ENCODE measurements around the gene KRABD2.
A peak's percentile ranks its signal among the peaks of the same experiment; 100 is the strongest.
"Not testable (repeated sequence)": the region's sequence is repeated elsewhere in the genome, so short reads cannot be mapped to it uniquely, and the experiment has no call there.

Gene KRABD2

DNA sequence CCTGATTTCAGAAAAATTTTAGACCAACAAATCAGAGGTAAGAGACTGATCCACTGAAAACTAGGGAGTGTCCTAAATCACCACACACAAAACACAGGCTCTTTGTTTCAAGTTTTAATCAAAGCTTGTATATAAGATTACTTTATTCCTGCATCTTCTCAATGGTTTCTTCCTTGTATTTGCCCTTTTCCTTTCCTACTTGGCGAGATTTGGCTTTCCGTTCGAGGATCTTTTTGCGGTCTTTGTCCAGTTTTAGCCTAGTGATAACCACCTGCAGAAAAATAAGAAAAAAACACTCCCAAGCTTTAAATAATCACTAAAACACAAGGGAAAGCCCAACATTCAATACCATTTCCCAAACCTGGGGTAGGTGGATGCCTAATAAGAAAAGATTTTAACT, 918 bp upstream of the KRABD2 start:
- peaks cover 47 to 56% (median 52%) of the 10 kb centered on the region in 4 donors for H3K4me1 ChIP-seq
- TF ChIP-seq POLR2AphosphoS5 (IDR thresholded peaks at IDR 0.05) (no peak), POLR2A (IDR thresholded peaks at IDR 0.05; ENCODE audit: low read depth) (no peak)
- TF ChIP-seq, protein P1, sequence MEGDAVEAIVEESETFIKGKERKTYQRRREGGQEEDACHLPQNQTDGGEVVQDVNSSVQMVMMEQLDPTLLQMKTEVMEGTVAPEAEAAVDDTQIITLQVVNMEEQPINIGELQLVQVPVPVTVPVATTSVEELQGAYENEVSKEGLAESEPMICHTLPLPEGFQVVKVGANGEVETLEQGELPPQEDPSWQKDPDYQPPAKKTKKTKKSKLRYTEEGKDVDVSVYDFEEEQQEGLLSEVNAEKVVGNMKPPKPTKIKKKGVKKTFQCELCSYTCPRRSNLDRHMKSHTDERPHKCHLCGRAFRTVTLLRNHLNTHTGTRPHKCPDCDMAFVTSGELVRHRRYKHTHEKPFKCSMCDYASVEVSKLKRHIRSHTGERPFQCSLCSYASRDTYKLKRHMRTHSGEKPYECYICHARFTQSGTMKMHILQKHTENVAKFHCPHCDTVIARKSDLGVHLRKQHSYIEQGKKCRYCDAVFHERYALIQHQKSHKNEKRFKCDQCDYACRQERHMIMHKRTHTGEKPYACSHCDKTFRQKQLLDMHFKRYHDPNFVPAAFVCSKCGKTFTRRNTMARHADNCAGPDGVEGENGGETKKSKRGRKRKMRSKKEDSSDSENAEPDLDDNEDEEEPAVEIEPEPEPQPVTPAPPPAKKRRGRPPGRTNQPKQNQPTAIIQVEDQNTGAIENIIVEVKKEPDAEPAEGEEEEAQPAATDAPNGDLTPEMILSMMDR (IDR thresholded peaks at IDR 0.05), result no peak
- H3K4me3 ChIP-seq, result no peak overlapping the region
- intact Hi-C loops (cut with DNase I), result no loop called here
- peak overlapping the region in 3 of 4 donors; percentile 84 to 87 (median 84) for H3K27ac ChIP-seq (replicated peaks in 1 of 4)
- no peak for DNase-seq (ENCODE audit: extremely low spot score)
- H3K9me3 ChIP-seq, result no peaks in the 10 kb centered on the region
- H3K27me3 ChIP-seq, result no peaks in the 10 kb centered on the region
- 91% methylated on average over 4 of the region's 4 CpGs for WGBS
- H3K36me3 ChIP-seq, result peaks cover 41 to 54% (median 49%) of the 10 kb centered on the region in 4 donors

- H3K27me3 ChIP-seq, result no peaks in the 10 kb centered on the region
- peaks cover 34 to 48% (median 46%) of the 10 kb centered on the region in 4 donors for H3K36me3 ChIP-seq
- H3K4me3 ChIP-seq, result peak overlapping the region; percentile 72 to 90 (median 78)
- H3K4me1 ChIP-seq, result peaks cover 33 to 41% (median 36%) of the 10 kb centered on the region in 4 donors
- intact Hi-C loops (cut with DNase I), result no loop called here
- TF ChIP-seq EP300 (IDR thresholded peaks at IDR 0.05), result no peak
- no peak for TF ChIP-seq POLR2A (IDR thresholded peaks at IDR 0.05; ENCODE audit: low read depth)
- TF ChIP-seq, protein P1 (IDR thresholded peaks at IDR 0.05), result no peak
- no peak for TF ChIP-seq POLR2AphosphoS5 (IDR thresholded peaks at IDR 0.05)
- no peak for DNase-seq (ENCODE audit: extremely low spot score)
- WGBS, result 22% methylated on average over 18 of the region's 18 CpGs
- peak overlapping the region; percentile 84 to 87 (median 85) for H3K27ac ChIP-seq (replicated peaks in 1 of 4)
- no peaks in the 10 kb centered on the region for H3K9me3 ChIP-seq
Observed at GRCh38 chr17:8375738-8376259, 705 bp downstream of the KRABD2 start.

DNA sequence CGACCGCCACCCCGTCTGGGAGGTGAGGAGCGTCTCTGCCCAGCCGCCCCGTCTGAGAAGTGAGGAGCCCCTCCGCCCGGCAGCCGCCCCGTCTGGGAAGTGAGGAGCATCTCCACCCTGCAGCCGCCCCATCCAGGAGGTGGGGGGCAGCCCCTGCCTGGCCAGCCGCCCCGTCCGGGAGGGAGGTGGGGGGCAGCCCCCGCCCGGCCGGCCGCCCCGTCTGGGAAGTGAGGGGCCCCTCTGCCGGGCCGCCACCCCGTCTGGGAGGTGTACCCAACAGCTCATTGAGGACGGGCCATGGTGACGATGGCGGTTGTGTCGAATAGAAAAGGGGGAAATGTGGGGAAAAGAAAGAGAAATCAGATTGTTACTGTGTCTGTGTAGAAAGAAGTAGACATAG, 2.6 kb downstream of the KRABD2 start:
- DNase-seq (ENCODE audit: extremely low spot score); intact Hi-C loops (cut with DNase I); H3K9me3 ChIP-seq; H3K4me3 ChIP-seq; H3K27ac ChIP-seq (replicated peaks in 1 of 4); H3K27me3 ChIP-seq: not testable (repeated sequence)
- Histone ChIP-seq H3K36me3 (peaks cover 30 to 46% (median 42%) of the 10 kb centered on the region in 4 donors), H3K4me1 (peaks cover 17 to 24% (median 22%) of the 10 kb centered on the region in 4 donors)
- WGBS, result 95% methylated on average over 26 of the region's 26 CpGs

GRCh38 chr17:8372422-8372821, 4.1 kb downstream of the KRABD2 start:
- Histone ChIP-seq H3K4me3 (no peak overlapping the region), H3K36me3 (peaks cover 17 to 37% (median 34%) of the 10 kb centered on the region in 4 donors), H3K4me1 (peaks cover 17 to 23% (median 21%) of the 10 kb centered on the region in 4 donors), H3K27ac (replicated peaks in 1 of 4) (no peak overlapping the region), H3K27me3 (no peaks in the 10 kb centered on the region), H3K9me3 (no peaks in the 10 kb centered on the region)
- no peak for TF ChIP-seq POLR2AphosphoS5 (IDR thresholded peaks at IDR 0.05)
- no peak for TF ChIP-seq EP300 (IDR thresholded peaks at IDR 0.05)
- no peak for TF ChIP-seq POLR2A (IDR thresholded peaks at IDR 0.05; ENCODE audit: low read depth)
- TF ChIP-seq, protein P1 (IDR thresholded peaks at IDR 0.05), result no peak
- WGBS, result 96% methylated on average over 7 of the region's 7 CpGs
- no peak for DNase-seq (ENCODE audit: extremely low spot score)
- intact Hi-C loops (cut with DNase I), result no loop called here

GRCh38 chr17:8371786-8372185, 4.7 kb downstream of the KRABD2 start:
- TF ChIP-seq EP300 (IDR thresholded peaks at IDR 0.05) (no peak), POLR2AphosphoS5 (IDR thresholded peaks at IDR 0.05) (no peak)
- TF ChIP-seq, protein P1 (IDR thresholded peaks at IDR 0.05), result no peak
- 56% methylated on average over 4 of the region's 4 CpGs for WGBS
- peak overlapping the region in 1 of 4 donors; percentile 5 for H3K27ac ChIP-seq (replicated peaks in 1 of 4)

More at GRCh38 chr17:8371786-8372185, 4.7 kb downstream of the KRABD2 start:
- Histone ChIP-seq H3K27me3 (no peaks in the 10 kb centered on the region), H3K9me3 (no peaks in the 10 kb centered on the region), H3K4me3 (no peak overlapping the region), H3K4me1 (peaks cover 14 to 20% (median 16%) of the 10 kb centered on the region in 4 donors), H3K36me3 (peaks cover 15 to 31% (median 29%) of the 10 kb centered on the region in 4 donors)
- no peak for DNase-seq (ENCODE audit: extremely low spot score)
- intact Hi-C loops (cut with DNase I), result no loop called here
